AG09309 (cell line): ENCODE data around the gene C2orf80.
"Not testable (repeated sequence)": the region's sequence is repeated elsewhere in the genome, so short reads cannot be mapped to it uniquely, and the experiment has no call there.

Source experiments
- DNase-seq: peaks from one replicate; pipeline ENCODE4 v3.0.0-alpha.2; 2010; ENCODE audit warnings: low read depth
- H3K4me3 ChIP-seq: 2 replicates; pipeline ENCODE4 v1.5.1; 2011; ENCODE audit warnings: mild to moderate bottlenecking, low read depth, low read length, moderate library complexity; ENCODE audit not compliant: control insufficient read depth
- TF ChIP-seq, protein P1 (sequence below): IDR thresholded peaks from 2 replicates; pipeline ENCODE4 v1.5.1; 2011; ENCODE audit warnings: mild to moderate bottlenecking, low read depth, low read length, inconsistent platforms; ENCODE audit not compliant: insufficient read depth, control insufficient read depth; ENCODE audit errors: missing control alignments

C2orf80 gene

DNA sequence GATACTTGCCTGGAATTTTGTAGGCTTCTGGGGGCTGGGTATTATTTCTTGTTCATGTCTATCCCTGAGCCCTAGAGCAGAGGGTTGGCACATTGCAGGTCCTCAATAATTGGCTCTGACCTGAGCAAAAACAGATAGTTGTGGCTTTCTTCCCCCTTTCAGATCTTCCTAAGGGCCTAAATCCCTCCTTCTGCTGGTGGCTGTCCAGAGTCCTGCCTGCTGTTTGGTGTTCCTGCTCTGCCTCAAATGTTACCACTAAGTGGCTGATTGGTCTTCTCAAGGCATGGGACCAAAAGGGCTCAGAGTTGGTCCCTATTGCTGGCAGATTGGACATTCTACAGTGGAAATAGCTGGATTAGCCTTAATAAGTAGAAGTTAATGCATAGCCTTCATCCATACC, 42.8 kb downstream of the C2orf80 start:
- DNase-seq = no peak
- no peak overlapping the region for H3K4me3 ChIP-seq
- TF ChIP-seq, protein P1, sequence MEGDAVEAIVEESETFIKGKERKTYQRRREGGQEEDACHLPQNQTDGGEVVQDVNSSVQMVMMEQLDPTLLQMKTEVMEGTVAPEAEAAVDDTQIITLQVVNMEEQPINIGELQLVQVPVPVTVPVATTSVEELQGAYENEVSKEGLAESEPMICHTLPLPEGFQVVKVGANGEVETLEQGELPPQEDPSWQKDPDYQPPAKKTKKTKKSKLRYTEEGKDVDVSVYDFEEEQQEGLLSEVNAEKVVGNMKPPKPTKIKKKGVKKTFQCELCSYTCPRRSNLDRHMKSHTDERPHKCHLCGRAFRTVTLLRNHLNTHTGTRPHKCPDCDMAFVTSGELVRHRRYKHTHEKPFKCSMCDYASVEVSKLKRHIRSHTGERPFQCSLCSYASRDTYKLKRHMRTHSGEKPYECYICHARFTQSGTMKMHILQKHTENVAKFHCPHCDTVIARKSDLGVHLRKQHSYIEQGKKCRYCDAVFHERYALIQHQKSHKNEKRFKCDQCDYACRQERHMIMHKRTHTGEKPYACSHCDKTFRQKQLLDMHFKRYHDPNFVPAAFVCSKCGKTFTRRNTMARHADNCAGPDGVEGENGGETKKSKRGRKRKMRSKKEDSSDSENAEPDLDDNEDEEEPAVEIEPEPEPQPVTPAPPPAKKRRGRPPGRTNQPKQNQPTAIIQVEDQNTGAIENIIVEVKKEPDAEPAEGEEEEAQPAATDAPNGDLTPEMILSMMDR = no peak

DNA sequence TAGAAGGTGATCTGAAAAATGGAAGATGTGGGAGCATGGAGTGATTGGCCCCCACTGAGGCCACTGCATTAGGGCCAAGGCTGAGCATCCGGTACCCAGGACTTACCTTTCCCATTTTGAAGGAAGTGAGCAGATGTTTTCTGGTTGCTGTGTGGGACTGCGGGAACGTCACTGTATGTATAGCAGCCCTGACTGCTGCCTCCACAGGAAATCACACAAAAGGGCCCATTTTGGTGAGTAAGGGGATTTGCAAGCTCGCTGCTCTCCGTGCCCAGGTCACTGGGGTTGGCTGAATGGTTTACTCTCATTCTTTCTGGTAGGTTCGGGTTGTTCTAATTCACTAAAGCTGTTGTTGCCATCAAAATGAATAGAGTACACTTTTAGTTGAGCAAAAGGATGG, 43.8 kb downstream of the C2orf80 start, which contains the start of gene CRYGB:
TSS of gene CRYGB (minus strand) at position 153 of the 400 bp plus-strand sequence. CDS start at position 115, 38 bp downstream.
- no peak within 1 kb of the TSS for H3K4me3 ChIP-seq
- no peak for DNase-seq
- TF ChIP-seq, protein P1 = no peak

DNA sequence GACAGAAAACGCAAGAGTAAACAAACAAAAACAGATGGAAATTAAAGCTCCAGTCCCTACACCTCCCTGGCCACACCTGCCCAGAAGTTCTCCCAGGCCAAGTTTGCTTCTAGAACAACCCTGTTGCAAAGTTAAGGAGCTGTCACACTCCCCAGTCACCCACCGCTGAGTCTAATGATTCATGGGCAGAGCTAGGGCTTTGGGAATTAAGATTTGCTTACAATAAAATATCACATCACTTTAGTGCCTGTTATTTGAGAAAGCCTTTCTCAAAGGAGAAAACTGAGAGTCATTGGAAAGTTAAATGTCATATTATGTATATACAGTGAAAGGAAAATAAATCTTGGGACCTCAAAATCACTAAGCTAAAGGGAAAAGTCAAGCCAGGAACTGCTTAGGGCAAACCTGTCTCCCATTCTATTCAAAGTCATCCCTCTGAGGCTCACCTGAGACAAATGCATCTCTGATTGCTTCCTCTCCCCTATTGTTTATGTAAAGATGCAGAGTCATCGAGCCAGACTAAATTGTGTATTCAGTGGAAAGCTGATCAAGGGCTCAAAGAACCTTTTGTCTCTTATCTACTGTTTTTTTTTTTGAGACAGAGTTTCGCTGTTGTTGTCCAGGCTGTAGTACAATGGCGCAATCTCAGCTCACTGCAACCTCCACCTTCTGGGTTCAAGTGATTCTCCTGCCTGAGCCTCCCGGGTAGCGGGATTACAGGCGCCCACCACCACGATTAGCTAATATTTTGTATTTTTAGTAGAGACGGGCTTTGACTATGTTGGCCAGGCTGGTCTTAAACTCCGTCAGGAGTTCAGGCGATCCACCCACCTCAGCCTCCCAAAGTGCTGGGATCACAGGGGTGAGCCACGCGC, 46.7 kb downstream of the C2orf80 start:
- TF ChIP-seq, protein P1 = no peak
- no peak for DNase-seq

DNA sequence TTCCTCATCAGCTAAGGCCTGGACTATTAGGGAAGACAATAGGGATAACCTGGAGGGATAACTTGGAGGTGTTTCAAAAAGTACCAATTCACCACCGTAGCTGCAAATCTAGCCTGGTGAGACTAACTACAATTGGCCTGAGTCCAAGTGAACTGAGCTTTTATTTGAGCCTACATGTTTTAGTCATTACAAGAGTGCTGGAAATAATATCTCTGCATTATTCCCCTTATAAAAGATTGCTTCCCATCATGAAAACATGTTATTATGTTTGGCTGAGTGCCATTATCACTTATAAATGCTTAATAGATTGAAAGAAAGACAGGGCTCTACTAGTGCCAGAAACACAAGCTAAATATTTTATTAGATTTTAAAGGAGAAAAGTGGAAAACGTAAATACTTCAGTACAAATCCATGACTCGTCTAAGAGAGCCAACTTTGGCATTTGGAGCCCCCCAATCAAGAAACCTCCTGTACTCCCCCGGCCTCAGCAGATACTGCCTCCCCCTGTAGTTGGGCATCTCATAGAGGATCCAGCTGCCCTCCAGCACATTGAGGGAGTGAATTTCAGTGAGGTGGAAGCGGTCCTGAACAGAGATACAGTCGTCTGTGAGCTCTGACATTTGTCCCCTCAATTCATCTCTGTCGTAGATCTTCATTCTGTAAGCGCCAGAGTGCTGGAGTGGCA, 47.4 kb downstream of the C2orf80 start:
- H3K4me3 ChIP-seq = no peak overlapping the region
- peak; percentile 4 for DNase-seq
- TF ChIP-seq, protein P1 = no peak

More for the DNA sequence above, 46.7 kb downstream of the C2orf80 start:
- no peak overlapping the region for H3K4me3 ChIP-seq

DNA sequence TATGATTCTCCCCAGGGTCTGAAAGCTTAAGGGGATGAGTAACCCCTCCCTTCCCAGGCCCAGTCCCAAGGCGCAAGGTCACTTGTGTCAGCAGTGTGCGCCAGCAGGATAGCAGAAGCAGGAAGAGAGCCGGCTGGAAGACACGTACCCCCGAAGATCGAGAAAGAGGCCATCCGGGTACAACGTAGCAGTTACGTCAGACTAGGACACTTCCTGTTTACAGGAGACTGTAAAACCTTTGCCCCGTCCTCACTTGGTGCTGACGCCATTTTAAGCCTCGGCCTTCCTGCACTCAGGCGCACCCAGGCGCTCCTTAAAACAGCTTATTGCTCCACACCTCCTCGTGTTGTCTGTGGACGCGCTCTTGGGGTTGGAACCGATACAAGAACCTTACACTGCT, 50.4 kb downstream of the C2orf80 start:
- TF ChIP-seq, protein P1 = no peak
- no peak for DNase-seq
- no peak overlapping the region for H3K4me3 ChIP-seq

DNA sequence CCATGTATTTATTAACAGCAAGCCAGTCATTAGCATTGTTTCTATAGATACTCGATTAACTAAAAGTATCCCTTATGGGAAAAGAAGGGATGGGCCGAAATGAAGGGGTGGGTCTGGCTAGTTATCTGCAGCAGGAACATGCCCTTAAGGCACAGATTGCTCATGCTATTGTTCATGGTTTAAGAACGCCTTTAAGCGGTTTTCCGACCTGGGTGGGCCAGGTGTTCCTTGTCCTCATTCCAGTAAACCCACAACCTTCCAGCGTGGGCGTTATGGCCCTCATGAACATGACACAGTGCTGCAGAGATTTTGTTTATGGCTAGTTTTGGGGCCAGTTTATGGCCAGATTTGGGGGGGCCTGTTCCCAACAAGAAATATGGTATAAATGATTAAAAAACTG, 51.5 kb downstream of the C2orf80 start:
- not testable (repeated sequence) for DNase-seq, H3K4me3 ChIP-seq

DNA sequence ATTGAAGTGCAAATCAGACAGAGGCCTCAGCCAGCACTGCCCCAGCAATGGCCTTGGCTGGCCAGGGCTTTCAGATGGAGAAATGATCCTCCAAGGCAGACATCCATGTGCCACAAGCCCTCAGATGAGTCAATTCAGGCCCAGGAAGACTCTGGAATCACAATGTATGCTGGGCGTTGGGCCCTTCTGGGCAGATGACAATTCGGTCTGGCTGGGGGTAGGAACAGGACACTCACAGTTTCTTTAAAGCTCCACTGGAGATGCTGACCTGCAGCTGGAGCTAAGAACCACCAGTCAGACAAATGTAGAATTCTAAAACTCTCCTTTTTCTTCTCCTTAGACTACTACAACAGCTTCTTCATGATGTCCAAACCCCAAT, 53.1 kb downstream of the C2orf80 start:
- TF ChIP-seq, protein P1 = no peak
- no peak for DNase-seq
- H3K4me3 ChIP-seq = no peak overlapping the region
